ENCODE results near the gene HLTF. TPM values are rescaled to one million over a fixed set of nuclear protein-coding genes. Genes with fewer than 3 reads are reported as not detected.
A peak's percentile ranks its signal among the peaks of the same experiment; 100 is the strongest.

Gene HLTF
- total RNA-seq, 2 donors from 2014 or later: 27.5 to 33.6 TPM

DNA sequence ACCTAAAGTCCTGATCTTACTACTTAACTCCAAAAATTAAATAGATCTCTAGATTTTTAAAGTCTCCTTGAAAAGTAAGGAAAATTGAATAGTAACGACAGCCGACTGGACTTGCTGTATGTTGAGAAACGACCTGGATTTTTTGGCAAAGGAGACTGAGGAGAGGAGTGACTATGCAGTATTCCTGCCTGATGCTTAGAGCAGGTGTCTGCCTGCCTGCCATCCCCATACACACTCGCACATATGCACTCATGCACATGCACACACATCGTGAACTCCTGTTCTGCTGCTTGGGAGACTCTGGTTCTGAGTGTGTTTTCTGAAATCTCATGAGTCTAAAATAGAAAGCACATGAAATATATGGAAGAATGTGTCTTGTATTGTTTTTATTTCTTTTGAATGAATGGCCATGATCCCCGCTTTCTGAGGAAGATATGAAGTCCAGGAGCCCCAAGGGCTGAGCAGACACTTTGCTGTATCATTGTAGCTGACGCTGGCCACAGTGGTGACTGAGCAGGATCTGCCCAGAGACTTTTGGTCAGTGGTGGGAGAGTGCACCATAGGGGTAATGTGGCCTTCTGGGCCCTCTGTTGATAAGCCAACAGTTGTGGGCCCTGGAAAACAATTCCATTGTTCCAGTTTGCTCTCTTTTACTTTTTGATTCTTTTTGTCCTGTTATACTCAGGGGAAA is 78.6 kb downstream of the HLTF start:
- no peaks in the 10 kb centered on the region for H3K27me3 ChIP-seq (replicated peaks; ENCODE audit: insufficient read depth)
- H3K27ac ChIP-seq: peak overlapping the region in 1 of 2 donors; percentile 12
- H3K9me3 ChIP-seq: no peaks in the 10 kb centered on the region
- TF ChIP-seq, protein P1, sequence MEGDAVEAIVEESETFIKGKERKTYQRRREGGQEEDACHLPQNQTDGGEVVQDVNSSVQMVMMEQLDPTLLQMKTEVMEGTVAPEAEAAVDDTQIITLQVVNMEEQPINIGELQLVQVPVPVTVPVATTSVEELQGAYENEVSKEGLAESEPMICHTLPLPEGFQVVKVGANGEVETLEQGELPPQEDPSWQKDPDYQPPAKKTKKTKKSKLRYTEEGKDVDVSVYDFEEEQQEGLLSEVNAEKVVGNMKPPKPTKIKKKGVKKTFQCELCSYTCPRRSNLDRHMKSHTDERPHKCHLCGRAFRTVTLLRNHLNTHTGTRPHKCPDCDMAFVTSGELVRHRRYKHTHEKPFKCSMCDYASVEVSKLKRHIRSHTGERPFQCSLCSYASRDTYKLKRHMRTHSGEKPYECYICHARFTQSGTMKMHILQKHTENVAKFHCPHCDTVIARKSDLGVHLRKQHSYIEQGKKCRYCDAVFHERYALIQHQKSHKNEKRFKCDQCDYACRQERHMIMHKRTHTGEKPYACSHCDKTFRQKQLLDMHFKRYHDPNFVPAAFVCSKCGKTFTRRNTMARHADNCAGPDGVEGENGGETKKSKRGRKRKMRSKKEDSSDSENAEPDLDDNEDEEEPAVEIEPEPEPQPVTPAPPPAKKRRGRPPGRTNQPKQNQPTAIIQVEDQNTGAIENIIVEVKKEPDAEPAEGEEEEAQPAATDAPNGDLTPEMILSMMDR (IDR thresholded peaks at IDR 0.05): no peak
- DNase-seq (ENCODE audit: low spot score): no peak
- peaks cover 25 to 52% of the 10 kb centered on the region in 2 donors for H3K4me1 ChIP-seq (ENCODE audit: control insufficient read depth in 1 of 2, low read depth in 2 of 2)
- ATAC-seq (ENCODE audit: insufficient number of reproducible peaks, low FRiP score, low read depth): no peak
- H3K4me3 ChIP-seq: no peak overlapping the region
- H3K36me3 ChIP-seq: peaks cover 19% of the 10 kb centered on the region

DNA sequence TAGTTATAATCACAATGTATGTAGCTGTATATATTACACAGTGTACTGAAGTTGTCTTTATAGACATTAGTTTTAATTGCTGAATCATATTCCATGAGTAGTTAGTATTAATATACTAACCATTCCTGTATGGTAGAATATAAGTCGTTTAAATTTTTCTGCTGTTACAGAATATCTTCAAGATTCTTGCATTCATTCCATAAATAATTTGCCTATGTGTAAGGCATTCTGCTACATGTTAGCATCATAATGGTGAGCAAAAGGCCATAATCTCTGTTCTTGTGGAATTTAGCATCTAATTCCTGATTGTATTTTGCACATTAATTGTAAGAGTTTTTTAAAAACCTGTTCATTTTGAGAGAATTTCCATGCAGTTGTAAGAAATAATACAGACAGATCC is 80.9 kb downstream of the HLTF start:
- Histone ChIP-seq H3K36me3 (peaks cover 13% of the 10 kb centered on the region), H3K27ac (no peak overlapping the region)
- TF ChIP-seq, protein P1 (IDR thresholded peaks at IDR 0.05): no peak

DNA sequence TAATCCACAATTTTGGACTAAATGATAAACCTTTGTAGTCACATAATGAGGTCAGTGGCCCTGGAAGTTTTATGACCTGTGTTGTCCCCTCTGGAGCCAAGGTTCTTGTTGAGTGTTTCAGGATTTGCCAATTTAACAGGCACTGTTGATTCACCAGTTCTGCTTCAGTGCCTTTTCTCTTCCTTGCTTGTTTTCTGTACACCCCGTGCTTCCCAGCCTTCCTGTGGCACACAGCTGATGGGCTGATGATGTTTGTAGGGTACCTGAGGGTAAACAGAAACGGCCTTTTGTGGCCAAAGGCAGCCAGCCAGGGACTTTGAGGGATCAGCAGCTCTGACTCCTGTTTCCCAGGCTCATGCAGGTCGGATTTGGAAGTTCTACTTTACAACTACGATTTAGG is 81.7 kb downstream of the HLTF start:
- no peak overlapping the region for H3K4me3 ChIP-seq
- ATAC-seq (ENCODE audit: insufficient number of reproducible peaks, low FRiP score, low read depth): no peak

More for the DNA sequence above, 80.9 kb downstream of the HLTF start:
- Histone ChIP-seq H3K27me3 (replicated peaks; ENCODE audit: insufficient read depth) (no peaks in the 10 kb centered on the region), H3K4me3 (no peak overlapping the region), H3K4me1 (ENCODE audit: control insufficient read depth in 1 of 2, low read depth in 2 of 2) (peaks cover 6 to 29% of the 10 kb centered on the region in 2 donors), H3K9me3 (no peaks in the 10 kb centered on the region)
- ATAC-seq (ENCODE audit: insufficient number of reproducible peaks, low FRiP score, low read depth) (no peak), DNase-seq (ENCODE audit: low spot score) (no peak)

DNA sequence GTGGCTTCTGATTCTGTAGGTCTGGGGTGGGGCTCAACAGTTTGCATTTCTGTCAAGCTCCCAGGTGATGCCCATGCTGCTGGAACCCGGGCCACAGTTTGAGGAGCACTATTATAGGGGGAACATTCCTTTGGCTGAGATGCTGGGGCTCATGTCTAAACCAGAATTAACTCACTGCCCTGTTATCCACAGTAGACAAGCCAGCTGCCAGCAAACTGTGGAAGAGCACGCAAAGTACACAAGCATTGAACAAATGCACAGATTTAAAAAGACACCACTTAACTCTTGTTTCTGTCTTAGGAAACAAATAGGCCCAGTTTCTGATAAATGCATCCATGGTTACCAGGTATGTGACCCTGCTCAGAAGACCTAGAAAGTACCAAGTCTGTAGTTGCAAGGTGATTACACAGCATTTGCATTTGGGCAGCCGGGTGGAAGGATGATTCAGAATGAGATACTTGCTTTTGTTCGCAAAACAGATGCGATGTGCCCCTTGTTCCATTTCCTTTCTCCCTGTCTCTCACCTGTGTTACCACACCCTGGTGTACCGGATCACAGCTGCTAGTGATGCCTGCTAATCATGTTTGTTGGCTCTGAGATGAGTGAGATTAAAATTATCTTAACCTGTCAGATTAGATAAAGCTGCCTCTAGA is 82.6 kb downstream of the HLTF start:
- TF ChIP-seq, protein P1 (IDR thresholded peaks at IDR 0.05): no peak
- H3K36me3 ChIP-seq: peaks cover 8% of the 10 kb centered on the region
- DNase-seq (ENCODE audit: low spot score) (no peak), ATAC-seq (ENCODE audit: insufficient number of reproducible peaks, low FRiP score, low read depth) (no peak)
- no peaks in the 10 kb centered on the region for H3K27me3 ChIP-seq (replicated peaks; ENCODE audit: insufficient read depth)
- no peaks in the 10 kb centered on the region for H3K9me3 ChIP-seq
- peak overlapping the region; percentile 53 to 61 for H3K27ac ChIP-seq
- H3K4me3 ChIP-seq: no peak overlapping the region
- peaks cover 7 to 26% of the 10 kb centered on the region in 2 donors for H3K4me1 ChIP-seq (ENCODE audit: control insufficient read depth in 1 of 2, low read depth in 2 of 2)

More for the DNA sequence above, 81.7 kb downstream of the HLTF start:
- TF ChIP-seq, protein P1 (IDR thresholded peaks at IDR 0.05): no peak
- no peaks in the 10 kb centered on the region for H3K27me3 ChIP-seq (replicated peaks; ENCODE audit: insufficient read depth)
- H3K27ac ChIP-seq: peak overlapping the region; percentile 53 to 61
- H3K4me1 ChIP-seq (ENCODE audit: control insufficient read depth in 1 of 2, low read depth in 2 of 2): peaks cover 4 to 21% of the 10 kb centered on the region in 2 donors
- H3K9me3 ChIP-seq: no peaks in the 10 kb centered on the region
- H3K36me3 ChIP-seq: peaks cover 11% of the 10 kb centered on the region
- DNase-seq (ENCODE audit: low spot score): no peak

DNA sequence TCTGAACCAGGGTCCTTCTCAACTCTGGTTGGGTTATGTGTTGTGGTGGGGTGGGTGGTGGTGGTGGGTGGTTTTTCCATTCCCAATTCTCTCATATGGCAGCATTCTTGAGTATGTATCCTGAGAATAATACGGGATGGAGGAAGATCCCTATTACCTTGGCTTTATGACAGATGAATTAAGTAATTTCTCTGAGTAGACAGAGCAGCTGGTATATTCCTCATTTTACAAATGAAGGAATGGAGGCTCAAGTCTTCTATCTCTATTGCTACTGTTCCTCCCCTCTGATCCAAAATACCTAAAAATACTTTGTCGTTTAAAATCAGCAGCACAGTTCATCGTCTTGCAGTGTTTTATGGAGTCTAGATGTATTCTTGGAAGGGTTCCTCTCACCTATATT is 84.6 kb downstream of the HLTF start:
- Histone ChIP-seq H3K4me3 (no peak overlapping the region), H3K4me1 (ENCODE audit: control insufficient read depth in 1 of 2, low read depth in 2 of 2) (peaks cover 16 to 35% of the 10 kb centered on the region in 2 donors), H3K36me3 (peaks cover 6% of the 10 kb centered on the region), H3K9me3 (no peaks in the 10 kb centered on the region), H3K27me3 (replicated peaks; ENCODE audit: insufficient read depth) (no peaks in the 10 kb centered on the region), H3K27ac (no peak overlapping the region)
- DNase-seq (ENCODE audit: low spot score) (no peak), ATAC-seq (ENCODE audit: insufficient number of reproducible peaks, low FRiP score, low read depth) (no peak)
- TF ChIP-seq, protein P1 (IDR thresholded peaks at IDR 0.05): no peak

All from thoracic aorta (tissue), 2 donors.